Embryonic facial prominence (tissue), 1 donor: ENCODE results near the gene LRRC56.

Experiments
- DNase-seq: peaks from one replicate; pipeline ENCODE4 v3.0.0-alpha.2; 2016; ENCODE audit errors: extremely low spot score

LRRC56 gene

DNA sequence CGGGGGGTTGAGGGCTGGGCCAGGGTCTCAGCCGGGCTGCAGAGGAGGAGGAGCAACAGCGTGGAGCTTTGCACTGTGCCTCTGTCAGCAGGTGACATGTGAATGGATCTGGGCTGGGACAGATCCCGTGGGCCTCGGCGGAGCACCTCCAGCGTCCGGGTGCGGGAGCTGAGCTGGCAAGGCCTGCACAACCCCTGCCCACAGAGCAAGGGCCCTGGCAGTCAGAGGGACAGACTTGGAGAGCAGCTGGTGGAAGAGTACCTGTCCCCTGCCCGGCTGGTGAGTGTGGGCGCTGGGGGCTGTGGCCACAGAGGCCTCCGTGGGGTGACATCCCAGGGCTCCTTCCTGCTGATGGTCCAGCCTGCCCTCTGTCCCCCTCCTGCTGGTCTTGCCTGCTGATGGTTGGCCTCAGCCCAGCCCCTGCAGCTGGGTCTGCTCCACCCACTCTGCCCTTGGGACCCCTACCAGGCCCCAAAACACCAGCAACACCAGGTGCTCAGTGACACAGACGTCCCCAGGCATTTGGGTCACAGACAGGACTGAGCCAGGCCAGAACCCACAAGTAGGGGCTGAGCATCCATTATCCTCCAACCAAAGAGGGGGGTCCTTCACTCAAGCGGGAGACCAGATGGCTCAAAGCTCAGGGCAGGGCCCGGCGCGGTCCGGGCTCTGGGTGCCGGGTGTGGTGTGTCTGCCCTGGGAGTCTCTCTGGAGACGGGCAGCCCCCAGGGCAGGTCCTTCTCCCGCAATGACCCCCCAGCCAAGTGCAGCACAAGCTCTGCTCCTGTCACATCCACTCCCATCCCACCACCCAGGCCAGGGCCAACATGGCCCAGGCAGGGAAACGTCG lies 3.5 kb downstream of the LRRC56 start:
- no peak for DNase-seq

DNA sequence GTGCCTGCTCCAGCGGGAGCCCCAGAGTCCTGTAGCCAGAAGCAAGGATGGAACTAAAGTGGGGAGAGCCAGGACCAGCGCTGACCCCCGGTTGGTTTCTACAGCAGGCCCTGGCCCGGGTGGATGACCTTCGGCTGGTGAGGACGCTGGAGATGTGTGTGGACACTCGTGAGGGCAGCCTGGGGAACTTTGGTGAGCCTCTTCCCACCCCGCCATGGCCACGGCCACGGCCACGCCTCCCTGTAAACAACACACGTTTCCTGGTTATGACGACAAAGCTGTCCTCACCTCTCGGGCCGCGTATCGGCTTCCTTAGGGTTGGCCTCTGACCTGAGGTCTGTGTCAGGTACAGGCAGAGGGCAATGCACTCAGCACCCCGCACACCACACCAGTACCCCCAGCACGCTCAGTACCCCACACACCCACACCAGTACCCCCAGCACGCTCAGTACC lies 4.1 kb downstream of the LRRC56 start:
- no peak for DNase-seq

GRCh38 chr11:544817-545166 lies 7.5 kb downstream of the LRRC56 start:
- no peak for DNase-seq

DNA sequence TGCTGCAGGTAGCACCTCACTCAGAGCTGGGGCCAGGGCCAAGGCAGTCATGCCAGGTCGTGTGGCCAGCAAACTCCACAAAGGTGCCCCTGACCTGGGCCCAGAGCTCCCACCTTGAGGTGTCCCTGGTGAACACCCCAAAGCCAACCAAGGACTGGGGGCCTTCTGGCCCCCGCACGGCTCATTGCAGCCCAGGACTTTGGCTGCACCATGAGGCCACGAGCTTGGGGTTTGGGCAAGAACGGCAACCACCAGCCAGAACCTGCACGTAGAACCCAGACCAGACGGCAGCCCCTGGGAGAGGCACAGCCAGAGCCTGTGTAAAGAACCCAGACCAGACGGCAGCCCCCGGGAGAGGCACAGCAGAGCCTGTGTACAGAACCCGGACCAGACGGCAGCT lies 7.8 kb downstream of the LRRC56 start:
- no peak for DNase-seq

DNA sequence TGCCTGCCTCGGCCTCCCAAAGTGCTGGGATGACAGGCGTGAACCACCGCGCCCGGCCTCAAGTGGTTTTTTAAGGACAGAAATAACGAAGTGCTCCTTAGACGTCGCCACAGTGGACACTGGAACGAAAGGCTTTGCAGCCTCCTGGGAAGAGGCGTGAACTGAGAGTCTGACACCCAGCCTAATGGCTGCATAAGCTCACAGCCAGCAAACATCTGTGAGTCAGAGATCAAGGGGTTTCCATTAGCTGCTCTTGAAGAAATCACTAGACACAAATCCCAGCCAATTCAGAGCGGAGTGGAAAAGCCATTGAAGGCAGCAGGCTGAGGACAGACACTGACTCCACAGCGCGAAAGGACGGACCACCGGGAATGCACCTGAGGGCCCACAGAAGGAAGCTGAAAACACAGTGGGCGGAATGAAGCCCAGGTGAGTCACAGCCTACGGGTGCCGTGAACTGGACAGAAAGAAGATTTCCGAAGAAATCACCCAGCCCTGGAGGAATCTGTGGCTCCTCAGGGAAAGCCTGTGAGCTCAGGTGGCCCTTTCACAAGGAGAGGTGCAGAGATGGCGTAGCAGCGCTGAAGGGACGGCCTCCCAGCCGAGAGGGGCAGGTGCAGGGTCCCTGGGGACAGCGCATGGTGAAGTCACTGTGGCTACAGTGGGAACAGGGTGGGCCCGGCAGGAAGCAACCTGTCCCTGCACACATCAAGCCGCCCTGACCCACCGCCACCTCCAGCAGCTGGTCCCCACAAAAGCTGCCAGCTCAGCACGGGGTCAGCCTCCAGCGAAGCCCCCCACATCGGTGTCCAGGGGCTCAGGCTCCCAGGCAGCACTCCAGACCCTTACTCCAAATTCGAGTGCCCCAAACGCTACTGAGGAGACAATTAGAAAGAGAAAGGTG lies 11.6 kb downstream of the LRRC56 start:
- no peak for DNase-seq

DNA sequence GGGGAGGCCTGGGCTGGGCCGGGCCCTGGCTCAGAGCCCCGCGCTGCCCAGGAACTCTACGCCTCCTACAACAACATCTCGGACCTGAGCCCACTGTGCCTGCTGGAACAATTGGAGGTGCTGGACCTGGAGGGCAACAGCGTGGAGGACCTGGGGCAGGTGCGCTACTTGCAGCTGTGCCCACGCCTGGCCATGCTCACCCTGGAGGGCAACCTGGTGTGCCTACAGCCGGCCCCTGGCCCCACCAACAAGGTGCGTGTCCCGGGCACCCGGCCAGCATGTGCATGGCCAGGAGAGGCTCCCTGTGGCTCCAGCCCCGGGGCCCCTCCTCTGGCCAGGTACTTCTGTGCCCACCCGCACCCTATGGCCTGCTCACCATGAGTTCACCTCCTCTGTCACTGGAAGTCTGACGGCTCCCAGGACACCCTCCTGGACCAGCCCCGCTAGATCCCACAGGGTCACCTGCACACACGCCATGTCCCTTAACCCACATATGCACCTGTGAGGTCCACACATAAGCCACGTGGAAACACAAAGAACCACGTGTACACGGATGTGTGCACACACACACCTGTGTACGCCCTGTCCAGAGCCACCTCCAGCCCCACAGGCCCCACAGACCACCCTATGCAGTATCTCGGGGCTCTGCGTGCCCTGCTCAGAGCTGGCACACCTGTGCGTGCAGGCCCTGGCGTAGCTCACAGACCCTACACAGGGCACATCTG lies 12.9 kb downstream of the LRRC56 start:
- no peak for DNase-seq

DNA sequence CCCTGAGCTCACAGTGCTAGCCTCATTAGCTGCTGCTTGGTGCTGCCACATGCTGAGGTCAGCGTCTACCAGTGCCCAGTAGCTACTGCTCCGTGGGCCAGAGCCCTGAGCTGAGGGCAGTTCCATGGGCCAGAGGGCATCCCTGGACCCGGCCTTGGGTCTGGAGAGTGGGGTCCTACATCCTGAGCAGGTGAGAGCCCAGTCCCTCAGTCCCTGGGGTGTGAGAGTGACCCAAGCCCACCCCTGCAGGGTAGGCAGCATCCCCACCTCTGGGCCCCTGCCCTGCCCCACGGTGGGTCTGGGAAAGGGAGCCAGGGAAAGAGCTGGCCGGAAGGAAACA lies 13.4 kb downstream of the LRRC56 start:
- DNase-seq = no peak

GRCh38 chr11:551131-551530 lies 13.8 kb downstream of the LRRC56 start:
- DNase-seq = no peak

DNA sequence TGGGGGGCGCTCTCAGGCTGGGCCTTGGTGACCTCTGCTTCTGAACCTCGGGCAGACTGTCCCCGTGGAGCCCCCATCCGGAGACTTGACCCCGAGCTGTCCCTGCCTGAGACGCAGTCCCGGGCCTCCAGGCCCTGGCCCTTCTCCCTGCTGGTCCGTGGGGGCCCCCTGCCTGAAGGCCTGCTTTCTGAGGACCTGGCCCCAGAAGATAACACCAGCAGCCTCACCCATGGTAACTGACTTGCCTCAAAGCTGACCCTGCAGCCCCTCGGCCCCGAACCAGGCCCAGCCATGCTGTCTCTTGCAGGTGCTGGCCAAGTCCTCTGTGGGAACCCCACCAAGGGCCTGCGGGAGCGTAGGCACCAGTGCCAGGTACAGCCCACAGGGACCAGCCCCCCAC lies 14.3 kb downstream of the LRRC56 start:
- DNase-seq = no peak

- no peak for DNase-seq
These were observed 16.0 kb downstream of the LRRC56 start for GRCh38 chr11:553083-553987.

GRCh38 chr11:553988-554340 lies 16.6 kb downstream of the LRRC56 start:
- DNase-seq = no peak

- no peak for DNase-seq
These were observed 17.3 kb downstream of the LRRC56 start for GRCh38 chr11:554428-555226.

GRCh38 chr11:555227-555779 lies 18.0 kb downstream of the LRRC56 start:
- DNase-seq = no peak

- no peak for DNase-seq
These were observed 18.7 kb downstream of the LRRC56 start for GRCh38 chr11:555780-556661.

DNA sequence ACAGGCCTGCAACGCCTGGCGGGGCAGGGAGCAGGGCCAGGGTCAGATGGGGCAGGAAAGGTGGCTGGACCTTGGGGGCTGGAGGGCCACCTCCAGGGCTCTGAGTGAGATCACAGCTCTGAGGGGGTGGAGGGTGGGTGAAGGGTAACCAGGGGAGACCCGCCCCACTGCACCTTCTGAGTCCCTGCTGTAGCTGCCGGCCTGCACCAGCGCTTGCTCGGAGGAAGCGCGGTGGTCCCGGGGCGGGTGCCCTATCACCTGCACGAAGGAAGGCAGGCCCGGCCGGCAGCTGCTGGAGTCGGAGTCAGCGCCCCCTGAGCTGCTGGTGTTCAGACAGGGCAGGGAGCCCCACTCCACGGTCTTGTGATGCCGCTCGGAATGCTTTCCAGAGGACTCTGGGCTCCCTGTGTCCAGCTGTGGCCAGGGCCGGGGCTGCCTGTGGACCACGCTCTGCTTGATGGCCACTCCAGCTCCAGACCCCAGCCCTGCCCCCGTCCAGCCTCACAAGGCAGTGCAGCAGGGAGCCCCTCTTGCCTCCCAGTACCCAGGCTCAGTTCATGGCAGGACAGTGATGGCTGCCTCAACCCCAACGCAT lies 19.4 kb downstream of the LRRC56 start:
- no peak for DNase-seq

- no peak for DNase-seq
These were observed 20.2 kb downstream of the LRRC56 start for GRCh38 chr11:557328-558132.

DNA sequence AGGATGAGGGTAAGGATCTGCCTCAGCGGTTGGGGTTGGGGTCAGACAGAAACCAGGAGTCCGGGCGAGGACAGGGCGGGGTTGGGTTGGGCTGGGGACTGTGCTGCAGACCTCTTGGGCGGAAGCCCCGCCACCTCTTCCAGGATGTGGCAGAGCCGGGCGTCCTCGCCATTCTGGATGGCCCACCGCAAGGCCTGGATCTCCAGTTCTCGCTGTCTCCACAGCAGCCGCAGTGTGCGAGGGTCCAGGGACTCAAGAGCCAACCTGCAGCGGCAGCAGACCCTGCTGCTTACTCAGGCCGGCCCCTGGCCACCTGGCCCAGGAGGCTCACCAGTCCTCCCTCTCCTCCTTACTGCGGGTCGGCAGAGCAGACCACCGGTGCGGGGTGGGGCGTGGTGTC lies 21.2 kb downstream of the LRRC56 start:
- DNase-seq = no peak

DNA sequence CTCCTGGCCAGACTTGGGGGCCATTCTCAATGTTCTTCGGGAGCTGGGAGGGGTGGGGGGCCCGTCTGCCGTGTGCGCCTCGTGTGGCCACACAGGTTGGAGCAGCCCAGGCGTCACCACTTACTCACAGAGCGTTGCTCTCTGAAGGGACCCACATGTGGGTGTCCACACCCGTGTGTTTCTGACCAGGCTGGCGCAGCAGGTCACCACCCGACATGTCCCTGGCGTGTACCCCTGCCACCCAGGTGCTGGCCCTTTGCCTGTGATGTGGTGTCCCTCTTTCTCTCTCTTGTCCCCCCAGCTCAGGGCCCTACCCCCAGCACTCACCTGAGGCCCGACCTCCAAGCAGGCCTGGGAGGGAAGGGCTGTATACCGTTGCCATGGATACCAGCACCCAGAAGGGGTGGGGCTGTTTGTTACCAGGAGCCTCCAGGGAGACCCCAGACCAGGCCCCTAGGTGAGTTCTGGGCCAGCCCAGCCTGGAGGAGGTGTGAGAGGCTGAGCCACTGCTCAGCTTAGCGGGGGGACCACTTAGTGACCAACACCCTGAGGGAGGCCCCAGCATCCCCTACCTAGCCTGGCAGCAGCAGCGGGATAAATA lies 21.8 kb downstream of the LRRC56 start:
- DNase-seq = no peak
